HG03565 (cell line): ENCODE data around the gene SORCS1.

ENCODE experiments used
- ATAC-seq: cut with Tn5 transposase; IDR thresholded peaks from one replicate; pipeline ENCODE4 v1.9.1; 2021; ENCODE audit warnings: mild to moderate bottlenecking, moderate library complexity; ENCODE audit not compliant: unreplicated experiment

SORCS1 gene

DNA sequence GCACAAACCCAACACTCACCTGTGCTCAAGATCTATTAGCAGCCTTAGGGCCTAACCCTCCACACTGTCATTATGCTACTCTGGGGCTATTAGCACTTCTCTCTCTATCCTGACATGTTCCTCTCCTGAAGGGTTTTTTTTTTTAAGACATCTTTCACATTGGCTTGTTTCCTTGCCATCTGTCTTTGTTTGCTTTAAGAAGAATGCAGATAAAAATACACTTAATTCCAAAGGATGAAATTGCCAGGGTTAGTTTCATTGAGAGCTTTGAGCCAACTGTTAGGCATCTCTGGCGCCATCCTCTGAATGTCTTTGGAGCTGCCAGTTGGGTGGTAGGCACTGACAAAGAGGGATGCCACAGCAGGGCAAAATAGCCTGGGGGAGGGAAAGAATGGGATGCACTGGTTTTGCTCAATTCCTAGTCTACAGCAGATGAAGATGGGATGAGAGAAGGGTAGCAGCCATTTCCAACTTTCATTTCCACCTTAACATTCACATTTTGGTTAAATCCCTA, 399.2 kb downstream of the SORCS1 start:
- ATAC-seq = no peak

DNA sequence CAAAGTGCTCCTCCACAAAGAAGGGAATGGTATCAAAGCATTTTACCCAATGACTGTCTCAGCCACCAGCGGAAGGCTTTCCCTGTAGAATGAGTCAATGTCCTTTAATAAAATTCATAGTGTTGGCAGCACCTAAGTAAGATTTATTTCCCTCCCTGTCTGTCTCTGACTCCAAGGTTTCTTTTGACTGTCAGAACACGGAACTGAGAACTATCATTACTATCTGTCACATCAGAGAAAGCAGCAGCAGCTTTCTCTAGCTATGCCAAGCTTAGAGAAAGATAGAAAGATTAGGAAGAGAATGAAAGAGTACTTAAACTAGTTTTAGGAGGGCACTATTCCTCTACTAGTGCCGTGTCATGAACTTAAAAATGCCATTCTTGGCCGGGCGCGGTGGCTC, 400.1 kb downstream of the SORCS1 start:
- no peak for ATAC-seq

DNA sequence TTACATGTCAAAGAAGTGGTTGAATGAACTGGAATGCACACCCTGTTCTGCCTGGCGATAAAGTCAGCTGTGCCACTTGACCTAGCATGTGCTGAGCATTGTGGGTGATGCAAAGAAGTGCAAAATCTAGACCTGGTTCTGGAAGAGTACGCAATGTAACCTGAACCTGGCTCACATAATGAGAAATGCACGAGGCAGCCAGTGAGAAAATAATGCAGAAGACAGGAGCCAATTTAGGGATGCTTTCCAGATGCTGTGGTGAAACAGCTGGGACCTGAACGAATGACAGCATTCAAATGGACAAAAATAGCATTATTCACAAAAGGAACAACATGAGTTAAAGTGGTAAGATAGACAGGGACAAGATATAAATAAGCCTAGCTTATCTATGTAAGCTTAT, 402.6 kb downstream of the SORCS1 start:
- no peak for ATAC-seq

DNA sequence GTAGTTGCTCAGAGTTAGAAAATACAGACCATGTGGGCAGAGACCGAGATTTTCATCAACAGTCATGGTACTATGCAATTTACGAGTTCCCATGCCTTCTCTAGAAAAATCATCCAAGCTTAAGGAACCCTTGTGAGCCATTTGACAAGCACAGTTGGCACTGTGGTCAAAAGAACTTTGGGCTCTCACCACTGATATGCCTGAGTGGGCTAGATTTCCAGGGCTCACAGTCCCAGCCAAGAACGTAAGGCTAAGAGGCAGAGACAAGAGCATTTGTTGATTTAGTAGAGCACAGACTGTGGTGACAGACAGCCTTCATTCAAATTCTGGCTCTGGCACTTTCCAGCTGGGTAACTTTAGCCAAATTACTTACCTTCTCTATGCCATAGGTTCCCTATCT, 407.0 kb downstream of the SORCS1 start:
- no peak for ATAC-seq

DNA sequence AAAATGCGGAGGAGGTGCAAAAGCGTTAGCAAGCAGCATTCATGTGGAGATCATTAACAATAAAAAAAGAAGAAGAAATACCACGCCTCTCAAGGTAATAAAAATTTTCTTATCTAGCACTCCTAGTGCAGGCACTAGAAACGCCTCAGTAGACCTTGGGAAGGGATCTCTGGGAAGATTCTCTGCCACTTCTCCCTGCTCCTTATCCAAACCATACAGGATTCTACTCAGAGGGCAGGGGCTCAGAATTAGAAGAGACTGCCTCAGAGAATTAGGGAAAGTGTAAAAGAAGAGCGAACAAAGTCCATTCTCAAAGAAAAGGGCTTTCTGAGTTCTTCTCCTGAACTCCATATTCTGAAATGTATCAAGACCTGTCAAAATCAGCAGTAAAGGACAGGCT, 413.4 kb downstream of the SORCS1 start:
- no peak for ATAC-seq

DNA sequence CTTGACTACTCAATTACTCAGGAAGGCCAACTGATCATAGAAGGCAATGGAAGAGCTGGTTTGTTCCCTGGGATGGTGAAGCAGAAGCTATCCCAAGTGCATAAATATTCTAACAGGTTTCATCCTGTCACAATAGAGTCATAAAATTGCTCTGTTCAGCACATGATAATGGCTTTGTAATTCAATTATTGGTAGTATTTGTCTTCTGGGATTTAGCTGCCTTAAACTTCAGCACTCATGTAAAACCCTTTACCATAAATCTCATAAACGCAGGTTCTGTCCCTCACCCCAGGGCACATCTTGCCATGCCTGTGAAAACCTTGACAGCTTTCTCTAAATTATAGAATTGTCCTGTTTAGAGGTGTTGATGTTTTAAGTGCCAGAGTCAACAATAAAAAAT, 417.6 kb downstream of the SORCS1 start:
- ATAC-seq = no peak

DNA sequence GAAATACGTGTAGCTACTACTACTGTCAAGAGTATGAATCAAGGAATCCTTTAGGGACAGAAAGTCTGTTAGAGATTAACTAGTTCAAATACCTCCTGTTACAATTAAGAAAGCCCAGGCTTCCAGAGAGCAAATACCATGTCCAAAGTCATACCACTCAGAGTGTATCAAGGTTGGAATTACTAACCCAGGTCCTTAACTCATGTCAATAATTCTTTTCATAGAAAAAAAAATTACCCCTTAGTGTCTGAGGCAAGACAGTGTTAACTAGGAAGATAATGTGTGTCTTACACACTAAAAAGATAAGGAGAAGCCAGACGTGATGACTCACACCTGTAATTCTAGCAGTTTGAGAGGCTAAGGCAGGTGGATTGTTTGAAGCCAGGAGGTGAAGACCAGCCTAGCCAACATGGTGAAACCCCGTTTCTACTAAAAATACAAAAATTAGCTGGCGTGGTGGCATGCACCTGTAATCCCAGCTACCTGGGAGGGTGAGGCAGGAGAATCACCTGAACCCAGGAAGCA, 423.4 kb downstream of the SORCS1 start:
- ATAC-seq = no peak

DNA sequence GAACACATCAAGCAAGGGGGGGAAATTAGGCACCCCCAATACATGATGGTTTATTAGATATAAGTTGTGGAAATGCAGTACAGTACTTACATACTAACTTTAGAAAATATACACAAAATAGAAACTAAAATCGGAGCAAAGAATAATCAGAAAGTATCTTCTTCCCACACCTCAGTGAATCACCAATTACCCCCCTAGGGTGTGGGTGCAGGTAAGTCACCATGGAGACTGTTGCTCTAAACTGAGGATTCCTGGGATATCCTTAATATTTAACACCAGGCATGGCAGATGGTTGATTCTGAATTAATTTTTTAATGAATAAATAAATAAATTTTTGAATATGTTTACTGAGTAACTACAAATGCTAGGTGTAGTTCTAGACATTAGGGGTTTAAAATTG, 424.4 kb downstream of the SORCS1 start:
- ATAC-seq = no peak

DNA sequence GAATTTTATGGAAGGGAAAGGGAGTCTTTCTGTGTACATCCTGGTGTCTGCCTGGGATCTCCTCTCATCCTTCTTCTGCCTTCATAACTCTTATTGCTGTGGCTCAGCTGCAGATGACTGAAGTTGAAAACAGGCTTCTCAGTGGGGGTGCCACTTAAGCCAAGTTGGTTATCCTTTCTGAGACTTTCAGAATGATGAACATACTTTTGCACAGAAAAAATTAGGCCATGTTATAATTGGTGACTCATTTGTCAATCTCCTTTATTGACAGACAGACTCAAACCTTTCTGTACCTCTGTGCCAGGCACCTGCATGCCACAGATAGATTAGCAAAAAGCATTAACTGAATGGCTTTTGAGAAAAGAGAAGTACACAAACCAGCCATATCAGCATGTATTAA, 430.3 kb downstream of the SORCS1 start:
- no peak for ATAC-seq

DNA sequence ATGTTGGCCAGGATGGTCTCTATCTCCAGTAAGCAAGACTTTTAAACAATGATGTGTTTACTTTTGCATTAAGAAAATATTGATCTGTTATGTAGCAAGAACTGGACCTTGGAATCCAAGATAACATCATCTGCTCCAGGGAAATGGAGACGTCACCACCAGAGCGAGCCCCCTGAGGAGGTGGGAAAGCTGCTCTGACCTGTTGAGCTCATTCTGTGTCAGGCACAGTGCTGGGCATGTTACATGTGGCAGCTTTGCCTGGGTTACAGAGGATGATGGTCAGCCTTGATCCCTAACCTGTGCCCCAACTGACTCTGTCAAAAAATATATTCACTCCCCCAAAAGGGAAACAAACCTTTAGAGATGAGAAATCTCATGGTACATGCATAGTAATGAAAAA, 436.3 kb downstream of the SORCS1 start:
- ATAC-seq = no peak

DNA sequence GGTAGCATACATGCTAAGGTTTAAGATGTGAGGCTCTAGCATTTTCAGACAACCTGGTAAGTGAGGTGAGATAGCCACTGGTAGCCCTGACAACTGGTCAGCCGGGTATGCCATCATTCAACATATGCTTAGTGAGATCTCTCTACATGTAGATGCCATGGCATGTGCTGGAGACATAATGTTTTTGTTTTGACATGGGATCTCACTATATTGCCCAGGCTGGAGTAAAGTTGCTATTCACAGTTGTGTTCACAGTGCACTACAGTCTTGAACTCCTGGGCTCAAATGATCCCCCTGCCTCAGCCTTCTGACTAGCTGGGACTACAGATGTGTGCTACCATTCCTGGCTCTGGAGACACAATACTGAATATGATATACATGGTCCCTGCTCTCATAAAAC, 437.3 kb downstream of the SORCS1 start:
- ATAC-seq = no peak

DNA sequence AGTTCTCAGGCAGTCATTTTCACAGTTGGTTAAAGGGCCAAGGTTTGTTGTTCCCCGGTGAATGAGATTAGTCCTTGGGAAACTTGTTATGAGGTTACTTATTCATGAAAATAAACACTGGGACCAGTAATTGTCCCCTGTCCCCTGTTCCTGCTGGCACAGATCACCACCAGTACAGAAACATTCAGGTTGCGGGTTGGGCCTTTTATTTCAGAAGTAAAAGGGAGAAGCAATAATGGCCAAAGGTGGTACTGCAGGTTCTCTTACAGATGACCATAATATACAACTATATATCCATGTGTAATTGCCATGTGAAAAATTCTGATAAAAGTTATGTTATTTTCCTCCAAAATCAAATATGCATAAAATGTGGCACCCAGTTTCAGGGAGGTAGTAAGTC, 442.0 kb downstream of the SORCS1 start:
- no peak for ATAC-seq

DNA sequence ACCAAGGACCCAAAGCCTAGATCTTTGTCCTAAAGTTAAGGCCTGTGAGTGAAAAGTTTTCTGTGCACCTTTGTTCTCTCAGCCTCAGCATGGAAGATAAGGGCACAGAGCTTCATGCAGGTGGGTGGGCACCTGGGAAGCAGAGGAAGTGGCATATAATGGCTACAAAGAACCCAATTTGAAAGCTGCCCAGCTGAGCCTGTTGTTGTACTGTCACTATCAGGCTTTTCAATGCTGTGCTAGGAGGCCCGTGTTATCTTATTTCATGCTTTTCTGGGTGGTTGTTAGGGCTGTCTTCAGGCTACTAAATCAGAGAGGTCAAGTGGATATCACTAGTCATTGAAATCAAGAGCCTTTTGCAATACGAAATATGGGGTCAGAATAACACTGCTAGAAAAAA, 443.8 kb downstream of the SORCS1 start:
- ATAC-seq = no peak

DNA sequence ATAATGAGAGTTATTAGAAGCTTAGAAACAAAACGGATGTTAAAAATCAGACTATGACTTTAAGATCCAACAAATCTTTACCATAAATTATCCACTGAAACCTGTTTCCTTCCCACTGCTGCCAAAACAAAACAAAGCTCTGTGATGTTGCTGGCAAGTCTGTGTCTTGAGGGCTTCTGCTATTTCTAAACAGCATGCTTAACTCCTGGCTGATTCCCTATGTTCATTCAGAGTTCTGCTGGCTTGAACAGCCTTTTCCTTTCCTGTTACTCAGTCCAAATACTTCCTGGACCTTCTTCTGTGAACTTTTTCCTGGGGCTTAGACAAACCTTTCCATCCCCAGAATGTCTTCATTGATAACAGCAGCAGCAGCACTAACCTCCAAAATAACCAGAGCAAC, 448.1 kb downstream of the SORCS1 start:
- ATAC-seq = no peak

DNA sequence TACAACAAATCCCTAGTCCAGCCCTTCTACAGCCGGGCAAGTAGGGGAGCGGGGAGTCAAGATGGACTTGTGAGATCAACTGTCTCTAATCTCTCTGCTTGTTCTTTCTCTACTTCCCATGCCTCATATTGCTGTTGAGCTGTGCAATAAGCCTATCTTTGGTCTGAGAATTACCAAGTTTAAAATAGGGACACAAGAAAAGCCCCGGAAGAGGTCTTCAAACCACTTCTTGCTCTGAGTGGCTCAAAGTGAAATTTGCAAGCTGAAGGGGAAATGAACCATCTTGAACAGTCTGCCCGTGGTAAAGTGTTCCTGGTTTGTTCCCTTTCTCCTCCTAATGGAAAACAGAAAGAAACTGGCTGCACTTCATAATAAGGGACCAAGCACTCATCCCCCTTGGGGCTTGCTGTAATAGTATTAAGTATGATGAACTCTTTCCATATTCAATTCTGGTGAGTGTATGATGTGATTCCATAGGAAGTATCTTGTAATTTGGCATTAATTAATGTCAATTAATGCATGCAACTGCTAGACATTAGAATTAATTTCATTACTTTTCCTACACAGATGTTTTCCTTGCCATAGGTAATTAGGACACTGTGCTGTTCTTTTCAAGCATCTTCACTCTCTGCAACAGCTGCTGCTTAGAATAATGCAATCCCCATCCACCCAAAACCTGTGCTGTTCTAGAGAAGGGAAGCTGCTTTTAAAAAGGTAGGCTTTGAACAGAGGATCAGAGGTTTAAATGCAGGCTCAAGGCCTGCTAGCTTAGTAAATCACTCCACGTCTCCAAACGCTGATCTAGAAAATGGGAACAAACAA, 449.6 kb downstream of the SORCS1 start:
- peak; percentile 36 for ATAC-seq

DNA sequence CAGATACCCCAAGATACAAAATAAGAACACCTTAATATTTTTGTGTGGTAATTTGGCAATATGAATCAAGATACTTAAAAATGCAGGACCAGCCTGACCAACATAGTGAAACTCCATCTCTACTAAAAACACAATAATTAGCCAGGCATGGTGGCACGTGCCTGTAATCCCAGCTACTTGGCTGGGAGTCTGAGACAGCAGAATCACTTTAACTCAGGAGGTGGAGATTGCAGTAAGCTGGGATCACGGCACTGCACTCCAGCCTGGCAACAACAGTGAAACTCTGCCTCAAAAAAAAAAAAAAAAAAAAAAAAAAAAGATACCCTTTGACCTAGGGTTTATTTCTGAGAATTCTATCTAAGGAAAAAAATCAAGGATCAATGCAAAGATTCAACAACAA, 450.7 kb downstream of the SORCS1 start:
- ATAC-seq = no peak

DNA sequence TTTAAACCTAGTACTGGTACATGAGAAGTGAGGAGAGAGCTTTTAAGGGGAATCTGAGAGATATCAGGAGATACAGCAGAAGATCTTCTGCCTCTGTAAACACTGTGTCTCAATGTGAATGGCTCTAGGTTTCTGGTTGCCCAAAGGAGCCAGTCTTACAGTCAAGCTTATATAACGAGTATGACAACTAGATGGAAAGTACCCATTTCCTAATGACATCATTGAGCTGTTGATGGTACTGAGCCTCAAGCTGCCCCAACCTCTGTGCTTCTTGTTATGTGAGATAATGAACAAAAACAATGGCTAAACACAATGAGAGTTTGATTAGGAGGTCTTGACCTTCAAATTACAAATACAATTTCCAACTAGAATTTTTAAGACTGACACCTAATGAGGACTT, 451.5 kb downstream of the SORCS1 start:
- ATAC-seq = peak; percentile 51

DNA sequence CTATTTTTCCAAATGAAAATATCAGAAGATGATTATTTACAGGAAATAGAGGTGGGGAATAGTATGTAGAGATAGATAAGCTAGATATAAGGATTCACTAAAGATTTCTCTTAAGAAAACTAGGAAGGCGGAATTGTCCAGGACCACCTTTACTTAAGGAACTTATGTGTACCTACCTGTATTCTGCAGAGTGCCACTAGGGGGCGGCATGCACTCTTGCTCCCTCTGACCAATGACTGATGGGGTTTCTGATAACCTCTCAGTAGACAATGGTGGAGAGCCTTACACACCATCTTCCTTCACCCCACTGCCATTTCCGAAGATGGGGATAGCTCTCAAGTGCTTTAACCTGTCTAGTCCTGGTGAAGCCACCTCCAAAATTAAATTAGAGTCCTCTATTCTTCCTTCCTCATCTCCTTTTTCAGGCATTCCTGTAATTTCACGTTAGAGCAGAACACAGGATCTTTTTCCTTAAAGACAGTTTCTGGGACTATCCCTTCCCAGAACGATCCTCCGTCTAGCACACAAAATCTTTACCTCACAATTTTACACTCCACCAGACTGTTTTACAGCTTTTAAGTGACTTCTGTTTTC, 453.1 kb downstream of the SORCS1 start:
- ATAC-seq = peak; percentile 73

DNA sequence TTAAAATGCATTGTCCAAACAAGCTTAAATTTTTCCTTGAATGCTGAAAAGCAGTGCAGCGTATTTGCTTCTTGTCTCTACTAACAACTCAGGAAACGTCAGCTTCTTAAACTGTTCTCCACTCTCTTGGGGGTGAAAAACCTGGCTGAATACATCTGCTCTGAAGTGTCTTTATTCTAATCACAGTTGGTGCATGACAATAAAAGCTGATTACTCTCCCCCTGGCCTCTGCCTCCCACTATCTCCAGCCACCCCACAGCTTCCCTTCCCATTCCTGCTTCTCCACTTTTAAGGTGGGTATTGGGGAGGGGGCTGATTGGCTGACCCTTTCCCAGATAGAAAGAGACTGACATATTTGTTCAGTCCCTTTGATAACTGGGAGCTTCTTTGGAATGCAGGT, 456.0 kb downstream of the SORCS1 start:
- ATAC-seq = no peak

DNA sequence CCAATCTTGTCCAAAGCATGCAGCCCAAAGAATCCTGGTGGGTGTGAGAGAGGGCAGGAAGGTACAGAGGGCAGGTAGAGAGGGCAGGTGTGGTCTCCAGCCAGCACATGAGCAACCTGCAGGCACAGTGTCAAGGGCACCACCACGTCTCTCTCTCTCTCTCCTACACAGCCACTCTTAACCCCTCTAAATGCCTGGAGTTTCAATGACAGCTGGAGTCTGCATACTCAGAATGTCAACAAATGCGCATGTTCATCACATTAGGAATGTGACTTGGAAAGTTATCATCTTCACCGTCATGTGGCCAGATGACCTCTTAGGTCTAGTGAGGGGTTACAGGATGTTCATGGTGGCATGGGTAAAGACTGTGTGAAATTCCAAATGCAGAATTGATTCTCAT, 456.8 kb downstream of the SORCS1 start:
- no peak for ATAC-seq

DNA sequence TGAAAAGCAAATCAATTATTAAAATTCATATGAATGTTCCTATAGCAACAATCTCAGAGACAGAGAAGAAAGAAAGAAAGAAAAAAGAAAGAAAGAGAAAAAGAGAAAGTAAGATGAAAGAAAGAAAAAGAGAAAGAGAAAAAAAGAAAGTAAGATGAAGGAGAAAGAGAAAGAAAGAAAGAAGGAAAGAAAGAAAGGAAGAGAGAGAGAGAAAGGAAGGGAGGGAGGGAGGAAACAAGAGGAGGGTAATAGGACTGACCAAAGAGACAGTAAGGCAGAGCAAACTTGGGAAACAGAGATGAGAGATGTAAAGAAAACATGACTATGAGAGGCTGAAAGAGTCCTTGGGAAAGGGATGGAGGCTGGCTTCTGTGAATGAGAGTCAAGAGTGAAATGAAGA, 458.4 kb downstream of the SORCS1 start:
- no peak for ATAC-seq

DNA sequence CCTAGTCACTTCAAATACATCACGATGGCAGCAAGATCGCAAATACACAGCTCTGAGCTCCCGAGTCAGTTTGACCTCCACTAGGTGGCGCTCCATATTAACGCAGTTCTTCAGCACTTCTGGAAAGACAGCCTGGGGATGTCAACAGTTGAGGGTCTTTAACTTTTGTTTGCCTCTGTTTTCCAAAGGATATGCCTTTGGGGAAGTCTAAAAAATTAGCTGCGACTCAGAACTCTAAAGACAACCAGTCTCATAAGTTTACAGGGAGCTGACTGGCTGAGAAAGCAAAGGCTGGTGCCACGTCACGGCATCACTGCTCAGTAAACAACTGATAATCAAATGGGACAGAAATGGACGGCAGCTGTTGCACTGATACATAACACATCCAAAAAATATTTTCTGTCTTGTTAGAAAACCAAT, 458.8 kb downstream of the SORCS1 start:
- peak; percentile 82 for ATAC-seq
